HG02938 (cell line): ENCODE results near the gene TBPL2.

ENCODE experiments used
- ATAC-seq: cut with Tn5 transposase; IDR thresholded peaks from one replicate; pipeline ENCODE4 v1.9.1; 2021; ENCODE audit warnings: mild to moderate bottlenecking, moderate library complexity; ENCODE audit not compliant: unreplicated experiment

Gene TBPL2

GRCh38 chr14:55372825-55373224 lies 67.6 kb downstream of the TBPL2 start:
- ATAC-seq: no peak

- ATAC-seq: no peak
Measured at GRCh38 chr14:55372423-55372822, 68.0 kb downstream of the TBPL2 start.

GRCh38 chr14:55370883-55371455 lies 69.4 kb downstream of the TBPL2 start:
- no peak for ATAC-seq

DNA sequence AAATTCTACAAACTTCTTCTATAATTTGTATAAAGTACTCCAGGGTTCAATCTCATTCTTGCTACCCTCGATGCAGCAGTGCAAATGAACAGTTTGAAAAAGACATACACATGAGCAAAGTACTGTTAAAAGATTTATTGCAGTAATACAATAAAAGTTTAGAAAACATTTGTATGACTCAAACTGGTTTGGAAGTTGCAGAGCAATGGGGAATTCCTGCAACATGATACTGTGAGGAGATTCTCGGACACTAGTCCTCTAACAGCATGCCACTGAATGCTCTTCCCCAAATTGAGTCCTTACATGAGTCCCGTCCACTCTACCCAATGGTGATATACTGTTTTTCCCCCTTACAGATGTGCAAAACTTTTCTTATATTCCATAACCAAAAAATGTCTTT lies 74.1 kb downstream of the TBPL2 start:
- ATAC-seq: no peak
